Neural cell (in vitro differentiated cells): ENCODE data around the gene DNAJC7. TPM values are rescaled to one million over a fixed set of nuclear protein-coding genes. Genes with fewer than 3 reads are reported as not detected.

ENCODE experiments used
- H2AFZ ChIP-seq: fragments of 200-600, 300-800 bp; sonication (generic), shearing (Covaris generic); 2 replicates; pipeline ENCODE4 v1.6.0; 2014; ENCODE audit warnings: low read depth, mild to moderate bottlenecking, antibody characterized with exemption, low read length, moderate library complexity
- H3F3A ChIP-seq: fragments of 200-600 bp; shearing (Covaris generic); 2 replicates; pipeline ENCODE4 v1.6.1; 2016; ENCODE audit warnings: mild to moderate bottlenecking, moderate library complexity, mixed read lengths, antibody characterized with exemption, low read length; ENCODE audit not compliant: insufficient read depth, poor library complexity, severe bottlenecking
- H3K27ac ChIP-seq: fragments of 200-600, 300-800 bp; sonication (generic), shearing (Covaris generic); 2 replicates; pipeline ENCODE4 v1.5.1; 2014; ENCODE audit warnings: mild to moderate bottlenecking, low read length, moderate library complexity
- H3K27me3 ChIP-seq: fragments of 300-800, 200-600 bp; sonication (generic), shearing (Covaris generic); 2 replicates; pipeline ENCODE4 v1.6.0; 2014; ENCODE audit warnings: mild to moderate bottlenecking, low read depth, low read length, moderate library complexity; ENCODE audit not compliant: insufficient read depth
- H3K36me3 ChIP-seq: fragments of 300-800, 200-600 bp; sonication (generic), shearing (Covaris generic); 2 replicates; pipeline ENCODE4 v1.5.1; 2014; ENCODE audit warnings: mild to moderate bottlenecking, antibody characterized with exemption, low read length, moderate library complexity; ENCODE audit not compliant: insufficient read depth
- H3K4me2 ChIP-seq: fragments of 300-800, 200-600 bp; sonication (generic), shearing (Covaris generic); 2 replicates; pipeline ENCODE4 v1.6.0; 2014; ENCODE audit warnings: mild to moderate bottlenecking, low read length
- H3K4me3 ChIP-seq: fragments of 300-800, 200-600 bp; sonication (generic), shearing (Covaris generic); 2 replicates; pipeline ENCODE4 v1.5.1; 2014; ENCODE audit warnings: mild to moderate bottlenecking, low read length, moderate library complexity
- H3K79me2 ChIP-seq: fragments of 200-600 bp; shearing (Covaris generic); replicated peaks from 2 replicates; pipeline ENCODE4 v1.6.0; 2014; ENCODE audit warnings: mild to moderate bottlenecking, low read length, moderate library complexity; ENCODE audit not compliant: insufficient read depth
- H3K9ac ChIP-seq: fragments of 300-800, 200-600 bp; sonication (generic), shearing (Covaris generic); 2 replicates; pipeline ENCODE4 v1.6.1; 2016; ENCODE audit warnings: mild to moderate bottlenecking, low read length, mixed read lengths
- H3K9me2 ChIP-seq: fragments of 200-600 bp; shearing (Covaris generic); 2 replicates; pipeline ENCODE4 v1.6.1; 2016; ENCODE audit warnings: mild to moderate bottlenecking, low read length, mixed read lengths; ENCODE audit not compliant: insufficient read depth
- H3K9me3 ChIP-seq: fragments of 200-600, 300-800 bp; sonication (generic), shearing (Covaris generic); 2 replicates; pipeline ENCODE4 v1.6.1; 2016; ENCODE audit warnings: mild to moderate bottlenecking, mixed run types, low read length, moderate library complexity, mixed read lengths
- H4K20me1 ChIP-seq: fragments of 200-600 bp; shearing (Covaris generic); 2 replicates; pipeline ENCODE4 v1.6.1; 2016; ENCODE audit warnings: mild to moderate bottlenecking, mixed run types; ENCODE audit not compliant: insufficient read depth
- EP300 ChIP-seq: fragments of 450-650 bp; conservative IDR thresholded peaks from 2 replicates; pipeline ENCODE4 v1.6.1; 2014; ENCODE audit warnings: antibody characterized with exemption, mild to moderate bottlenecking, moderate library complexity; ENCODE audit not compliant: poor library complexity, severe bottlenecking
- EZH2 ChIP-seq: fragments of 200-600, 300-800 bp; shearing (Covaris generic), sonication (generic); IDR thresholded peaks from 2 replicates; pipeline ENCODE4 v1.6.1; 2014; ENCODE audit warnings: antibody characterized with exemption, low read length, borderline replicate concordance, mild to moderate bottlenecking; ENCODE audit not compliant: insufficient read depth, poor library complexity, severe bottlenecking
- MXI1 ChIP-seq: fragments of 450-650 bp; conservative IDR thresholded peaks from 2 replicates; pipeline ENCODE4 v1.6.1; 2014; ENCODE audit warnings: antibody characterized with exemption, mild to moderate bottlenecking; ENCODE audit not compliant: poor library complexity, severe bottlenecking
- POLR2AphosphoS5 ChIP-seq: IDR thresholded peaks from 2 replicates; pipeline ENCODE4 v1.6.1; 2012
- RAD21 ChIP-seq: fragments of 450-650 bp; conservative IDR thresholded peaks from 2 replicates; pipeline ENCODE4 v1.6.1; 2014; ENCODE audit warnings: antibody characterized with exemption, mild to moderate bottlenecking, moderate library complexity
- SMC3 ChIP-seq: fragments of 450-650 bp; conservative IDR thresholded peaks from 2 replicates; pipeline ENCODE4 v1.6.1; 2014; ENCODE audit warnings: antibody characterized with exemption, mild to moderate bottlenecking, moderate library complexity; ENCODE audit not compliant: poor library complexity
- TAF1 ChIP-seq: IDR thresholded peaks from 2 replicates; pipeline ENCODE4 v1.6.1; 2012; ENCODE audit warnings: low read depth
- polyA plus RNA-seq: library from polyadenylated mRNA; depleted of rRNA; stranded (reverse); fragments of >200 nt; gene quantifications from 2 replicates; pipeline ENCODE4 v1.2.3, GENCODE V29; 2014
- TF ChIP-seq, protein P1 (sequence below): IDR thresholded peaks from 2 replicates; pipeline ENCODE4 v1.6.1; 2012; ENCODE audit warnings: borderline replicate concordance
- TF ChIP-seq, protein P2 (sequence below): fragments of 450-650 bp; IDR thresholded peaks from 2 replicates; pipeline ENCODE4 v1.5.1; 2014; ENCODE audit warnings: antibody characterized with exemption, mild to moderate bottlenecking, moderate library complexity; ENCODE audit not compliant: poor library complexity, severe bottlenecking

Gene DNAJC7
- polyA plus RNA-seq, 1 donor from 2014 or later, result 126 TPM

DNA sequence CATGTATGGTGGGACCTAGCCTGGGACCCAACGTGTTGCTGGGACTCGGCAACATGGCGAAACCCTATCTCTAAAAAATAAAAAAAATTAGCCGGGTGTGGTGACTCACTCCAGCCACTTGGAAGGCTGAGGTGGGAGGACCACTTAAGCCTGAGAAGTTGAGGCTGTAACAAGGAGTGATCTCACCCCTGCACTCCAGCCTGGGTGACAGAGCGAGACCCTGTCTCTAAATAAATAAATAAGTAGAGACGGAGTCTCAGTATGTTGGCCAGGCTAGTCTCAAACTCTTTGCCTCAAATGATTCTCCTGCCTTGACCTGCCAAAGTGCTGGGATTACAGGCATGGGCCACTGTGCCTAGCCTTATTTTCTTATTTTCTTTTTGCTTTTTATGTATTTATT is 60.7 kb downstream of the DNAJC7 start:
- H3K27ac ChIP-seq, result no peak overlapping the region
- H3K9ac ChIP-seq, result no peak overlapping the region
- H3K27me3 ChIP-seq, result no peaks in the 10 kb centered on the region
- no peaks in the 10 kb centered on the region for H3F3A ChIP-seq
- no peaks in the 10 kb centered on the region for H3K36me3 ChIP-seq
- no peak overlapping the region for H3K4me3 ChIP-seq
- H3K9me2 ChIP-seq, result no peaks in the 10 kb centered on the region
- H3K79me2 ChIP-seq, result no peaks in the 10 kb centered on the region
- no peaks in the 10 kb centered on the region for H3K9me3 ChIP-seq
- H3K4me2 ChIP-seq, result no peak overlapping the region
- H4K20me1 ChIP-seq, result no peaks in the 10 kb centered on the region
- H2AFZ ChIP-seq, result no peak overlapping the region
- no peak for TF ChIP-seq RAD21
- TF ChIP-seq EZH2, result no peak
- no peak for TF ChIP-seq MXI1
- no peak for TF ChIP-seq POLR2AphosphoS5
- TF ChIP-seq, protein P1, sequence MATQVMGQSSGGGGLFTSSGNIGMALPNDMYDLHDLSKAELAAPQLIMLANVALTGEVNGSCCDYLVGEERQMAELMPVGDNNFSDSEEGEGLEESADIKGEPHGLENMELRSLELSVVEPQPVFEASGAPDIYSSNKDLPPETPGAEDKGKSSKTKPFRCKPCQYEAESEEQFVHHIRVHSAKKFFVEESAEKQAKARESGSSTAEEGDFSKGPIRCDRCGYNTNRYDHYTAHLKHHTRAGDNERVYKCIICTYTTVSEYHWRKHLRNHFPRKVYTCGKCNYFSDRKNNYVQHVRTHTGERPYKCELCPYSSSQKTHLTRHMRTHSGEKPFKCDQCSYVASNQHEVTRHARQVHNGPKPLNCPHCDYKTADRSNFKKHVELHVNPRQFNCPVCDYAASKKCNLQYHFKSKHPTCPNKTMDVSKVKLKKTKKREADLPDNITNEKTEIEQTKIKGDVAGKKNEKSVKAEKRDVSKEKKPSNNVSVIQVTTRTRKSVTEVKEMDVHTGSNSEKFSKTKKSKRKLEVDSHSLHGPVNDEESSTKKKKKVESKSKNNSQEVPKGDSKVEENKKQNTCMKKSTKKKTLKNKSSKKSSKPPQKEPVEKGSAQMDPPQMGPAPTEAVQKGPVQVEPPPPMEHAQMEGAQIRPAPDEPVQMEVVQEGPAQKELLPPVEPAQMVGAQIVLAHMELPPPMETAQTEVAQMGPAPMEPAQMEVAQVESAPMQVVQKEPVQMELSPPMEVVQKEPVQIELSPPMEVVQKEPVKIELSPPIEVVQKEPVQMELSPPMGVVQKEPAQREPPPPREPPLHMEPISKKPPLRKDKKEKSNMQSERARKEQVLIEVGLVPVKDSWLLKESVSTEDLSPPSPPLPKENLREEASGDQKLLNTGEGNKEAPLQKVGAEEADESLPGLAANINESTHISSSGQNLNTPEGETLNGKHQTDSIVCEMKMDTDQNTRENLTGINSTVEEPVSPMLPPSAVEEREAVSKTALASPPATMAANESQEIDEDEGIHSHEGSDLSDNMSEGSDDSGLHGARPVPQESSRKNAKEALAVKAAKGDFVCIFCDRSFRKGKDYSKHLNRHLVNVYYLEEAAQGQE, result no peak
- TF ChIP-seq, protein P2, sequence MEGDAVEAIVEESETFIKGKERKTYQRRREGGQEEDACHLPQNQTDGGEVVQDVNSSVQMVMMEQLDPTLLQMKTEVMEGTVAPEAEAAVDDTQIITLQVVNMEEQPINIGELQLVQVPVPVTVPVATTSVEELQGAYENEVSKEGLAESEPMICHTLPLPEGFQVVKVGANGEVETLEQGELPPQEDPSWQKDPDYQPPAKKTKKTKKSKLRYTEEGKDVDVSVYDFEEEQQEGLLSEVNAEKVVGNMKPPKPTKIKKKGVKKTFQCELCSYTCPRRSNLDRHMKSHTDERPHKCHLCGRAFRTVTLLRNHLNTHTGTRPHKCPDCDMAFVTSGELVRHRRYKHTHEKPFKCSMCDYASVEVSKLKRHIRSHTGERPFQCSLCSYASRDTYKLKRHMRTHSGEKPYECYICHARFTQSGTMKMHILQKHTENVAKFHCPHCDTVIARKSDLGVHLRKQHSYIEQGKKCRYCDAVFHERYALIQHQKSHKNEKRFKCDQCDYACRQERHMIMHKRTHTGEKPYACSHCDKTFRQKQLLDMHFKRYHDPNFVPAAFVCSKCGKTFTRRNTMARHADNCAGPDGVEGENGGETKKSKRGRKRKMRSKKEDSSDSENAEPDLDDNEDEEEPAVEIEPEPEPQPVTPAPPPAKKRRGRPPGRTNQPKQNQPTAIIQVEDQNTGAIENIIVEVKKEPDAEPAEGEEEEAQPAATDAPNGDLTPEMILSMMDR, result no peak
- TF ChIP-seq EP300, result no peak
- TF ChIP-seq SMC3, result no peak
- TF ChIP-seq TAF1, result no peak

DNA sequence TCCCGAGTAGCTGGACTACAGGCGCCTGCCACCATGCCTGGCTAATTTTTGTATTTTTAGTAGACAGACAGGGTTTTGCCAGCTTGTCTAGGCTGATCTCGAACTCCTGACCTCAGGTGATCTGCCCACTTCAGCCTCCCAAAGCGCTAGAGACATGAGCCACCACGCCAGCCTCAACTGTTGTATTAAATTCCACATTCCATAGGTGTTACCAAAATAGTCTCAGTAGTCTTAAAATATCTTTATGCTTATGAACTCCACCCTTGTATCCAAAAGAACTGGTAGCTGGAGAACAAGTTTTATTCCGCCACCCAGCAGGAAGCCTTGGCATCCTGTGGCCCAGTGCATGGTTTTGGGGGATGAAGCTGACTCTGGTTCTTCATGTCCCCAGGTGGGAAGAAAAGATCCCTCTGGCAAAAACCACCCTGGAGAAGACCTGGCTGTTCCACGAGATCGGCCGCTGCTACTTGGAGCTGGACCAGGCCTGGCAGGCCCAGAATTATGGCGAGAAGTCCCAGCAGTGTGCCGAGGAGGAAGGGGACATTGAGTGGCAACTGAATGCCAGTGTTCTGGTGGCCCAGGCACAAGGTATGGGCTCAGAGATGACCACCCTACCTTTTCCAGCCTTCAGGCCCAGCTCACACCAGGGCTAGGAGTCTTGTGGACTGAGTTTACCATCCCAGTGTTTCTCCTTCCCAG is 68.3 kb downstream of the DNAJC7 start:
- Histone ChIP-seq H3K9me3 (no peaks in the 10 kb centered on the region), H3F3A (no peaks in the 10 kb centered on the region), H3K27me3 (no peaks in the 10 kb centered on the region), H3K79me2 (no peaks in the 10 kb centered on the region), H3K9me2 (no peaks in the 10 kb centered on the region), H4K20me1 (no peaks in the 10 kb centered on the region), H3K9ac (no peak overlapping the region), H3K4me2 (no peak overlapping the region), H3K36me3 (no peaks in the 10 kb centered on the region), H2AFZ (no peak overlapping the region), H3K4me3 (no peak overlapping the region), H3K27ac (no peak overlapping the region)
- TF ChIP-seq POLR2AphosphoS5 (no peak), MXI1 (no peak), EZH2 (no peak)

DNA sequence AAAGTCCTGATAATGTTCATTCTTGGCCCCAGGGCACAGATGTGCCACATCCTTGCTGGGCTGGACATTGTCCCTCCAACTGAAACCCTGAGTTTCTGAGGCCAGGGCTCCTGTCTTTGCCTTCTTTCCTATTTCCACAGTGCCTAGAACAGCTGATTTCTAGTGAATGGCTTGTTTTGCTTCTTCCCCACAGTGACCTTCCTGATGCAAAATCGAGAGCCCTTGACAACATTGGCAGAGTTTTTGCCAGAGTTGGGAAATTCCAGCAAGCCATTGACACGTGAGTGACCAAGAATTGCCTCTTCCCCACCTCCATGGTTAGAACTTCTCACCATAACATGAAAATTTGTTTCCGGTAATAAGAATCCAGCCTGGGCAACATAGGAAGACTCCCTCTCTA is 72.3 kb downstream of the DNAJC7 start:
- H4K20me1 ChIP-seq, result no peaks in the 10 kb centered on the region

More for the DNA sequence above, 72.3 kb downstream of the DNAJC7 start:
- no peak overlapping the region for H3K4me3 ChIP-seq
- no peaks in the 10 kb centered on the region for H3K27me3 ChIP-seq
- no peak for TF ChIP-seq EP300
- no peak for TF ChIP-seq POLR2AphosphoS5
- TF ChIP-seq, protein P2, result no peak
- no peak for TF ChIP-seq SMC3
- TF ChIP-seq EZH2, result no peak
- no peak for TF ChIP-seq RAD21
- TF ChIP-seq TAF1, result no peak
- TF ChIP-seq, protein P1, result no peak
- no peak for TF ChIP-seq MXI1
- no peaks in the 10 kb centered on the region for H3K9me3 ChIP-seq
- H3K9me2 ChIP-seq, result no peaks in the 10 kb centered on the region
- no peak overlapping the region for H2AFZ ChIP-seq
- no peaks in the 10 kb centered on the region for H3K36me3 ChIP-seq
- no peaks in the 10 kb centered on the region for H3K79me2 ChIP-seq
- H3F3A ChIP-seq, result no peaks in the 10 kb centered on the region
- no peak overlapping the region for H3K4me2 ChIP-seq
- H3K27ac ChIP-seq, result no peak overlapping the region
- no peak overlapping the region for H3K9ac ChIP-seq
